ENCODE data around the gene ARHGAP26. TPM values are rescaled to one million over a fixed set of nuclear protein-coding genes. Genes with fewer than 3 reads are reported as not detected.

ARHGAP26 gene
- total and polyA plus RNA-seq, 2 of the 4 experiments (the other 2 are of a cell fraction): 0.54 to 0.56 TPM

DNA sequence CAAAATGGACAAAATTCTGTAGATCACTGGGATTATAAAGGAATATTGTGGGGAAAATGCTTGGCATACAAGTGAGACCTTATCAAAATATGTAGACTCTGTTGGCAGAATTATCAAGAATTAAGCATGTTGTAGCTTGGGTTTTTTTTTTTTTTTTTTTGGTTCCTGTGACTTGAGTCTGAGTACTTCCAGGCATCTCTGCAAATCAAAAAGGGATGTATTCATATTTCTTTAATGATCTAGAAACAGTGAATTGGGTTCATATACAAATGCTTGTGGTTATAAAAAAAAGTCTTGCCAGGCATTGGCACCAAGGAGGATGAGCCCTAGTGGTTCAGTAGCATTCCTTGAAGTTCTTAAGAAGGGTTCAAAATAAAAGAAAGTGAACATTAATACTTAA is 292.2 kb downstream of the ARHGAP26 start:
- no peaks in the 10 kb centered on the region for H3K9me3 ChIP-seq (ENCODE audit: control insufficient read depth, insufficient read depth, low read length)
- no peaks in the 10 kb centered on the region for H3K36me3 ChIP-seq (ENCODE audit: control insufficient read depth, insufficient read depth, low read length)
- peak overlapping the region; percentile 93; the same call in 2 of the 3 replicates for H2BK15ac ChIP-seq (ENCODE audit: low read depth, low read length)
- peaks cover 36% of the 10 kb centered on the region for H3K9me1 ChIP-seq (ENCODE audit: insufficient read depth, low read length)
- H3K4me3 ChIP-seq (ENCODE audit: insufficient read depth, low read depth, low read length): no peak overlapping the region
- peak overlapping the region; percentile 88 for H2BK120ac ChIP-seq (ENCODE audit: low read depth, low read length)
- peak overlapping the region; percentile 76; the same call in 1 of the 2 replicates for H2BK20ac ChIP-seq (ENCODE audit: low read depth, low read length)
- no peak overlapping the region for H3K18ac ChIP-seq (ENCODE audit: low read depth, low read length)
- H3K27me3 ChIP-seq (ENCODE audit: control insufficient read depth, insufficient read depth, low read length): no peaks in the 10 kb centered on the region
- no peak overlapping the region for H3K23ac ChIP-seq (ENCODE audit: low read depth, low read length)
- ChIA-PET CTCF (interaction anchor here (0.6 to 0.8 kb wide), 2 partner anchors 217 to 492 kb away, joined by 3 to 5 read pairs; no protein-coding TSS in a partner anchor), POLR2A (ENCODE audit: unreplicated experiment) (no interaction called here)
- no peak overlapping the region for H2AK9ac ChIP-seq (replicated peaks; ENCODE audit: low read depth, low read length, poor library complexity)
- peak overlapping the region; percentile 85; the same call in 1 of the 2 replicates for H3K4ac ChIP-seq (ENCODE audit: low read depth, low read length)
- no TSS peak for BruUV-seq (replicated peaks)
- H3K4me2 ChIP-seq (ENCODE audit: low read depth, low read length): no peak overlapping the region
- H3K79me1 ChIP-seq (ENCODE audit: low read depth in 1 of 2, low read length in 2 of 2): peaks cover 0 to 14% of the 10 kb centered on the region in 2 experiments; a peak in 2 of 4 replicates
- H2AK5ac ChIP-seq (ENCODE audit: low read depth, low read length): peak overlapping the region; percentile 46; the same call in 1 of the 2 replicates
- H4K20me1 ChIP-seq (ENCODE audit: insufficient read depth, low read length): no peaks in the 10 kb centered on the region
- dilution Hi-C loops (cut with HindIII; ENCODE audit: low sequenced_read_pairs, unreplicated experiment) (no loop called here), intact Hi-C loops (cut with micrococcal nuclease) (loop anchor here (5.0 kb wide), 1 partner anchor 35 kb away; no protein-coding TSS in a partner anchor), in situ Hi-C loops (cut with MboI; ENCODE audit: low sequenced_read_pairs) (no loop called here)
- H3K56ac ChIP-seq (ENCODE audit: extremely low read depth, insufficient read depth, low read length): peak overlapping the region; percentile 81; the same call in 1 of the 2 replicates
- no peak overlapping the region for H2AFZ ChIP-seq (replicated peaks; ENCODE audit: low read length, poor library complexity)
- peaks cover 43% of the 10 kb centered on the region for H3K4me1 ChIP-seq (ENCODE audit: control insufficient read depth, insufficient read depth, low read length)
- peak overlapping the region; percentile 96; the same call in 1 of the 2 replicates for H4K5ac ChIP-seq (ENCODE audit: low read depth, low read length)
- H4K91ac ChIP-seq (ENCODE audit: insufficient read depth, low read depth, low read length): peak overlapping the region; percentile 91; the same call in 1 of the 2 replicates
- no peak overlapping the region; the same call in 1 of the 2 replicates for H3K27ac ChIP-seq (ENCODE audit: insufficient read depth, low read length)
- DNase-seq (no peak), ATAC-seq (ENCODE audit: low read depth) (no peak)
- peak overlapping the region; percentile 58; the same call in 1 of the 2 replicates for H3K14ac ChIP-seq (replicated peaks; ENCODE audit: low read depth, low read length)
- no peak for TF ChIP-seq MAFK (IDR thresholded peaks at IDR 0.05; ENCODE audit: low read depth, low read length)
- TF ChIP-seq, protein P1, sequence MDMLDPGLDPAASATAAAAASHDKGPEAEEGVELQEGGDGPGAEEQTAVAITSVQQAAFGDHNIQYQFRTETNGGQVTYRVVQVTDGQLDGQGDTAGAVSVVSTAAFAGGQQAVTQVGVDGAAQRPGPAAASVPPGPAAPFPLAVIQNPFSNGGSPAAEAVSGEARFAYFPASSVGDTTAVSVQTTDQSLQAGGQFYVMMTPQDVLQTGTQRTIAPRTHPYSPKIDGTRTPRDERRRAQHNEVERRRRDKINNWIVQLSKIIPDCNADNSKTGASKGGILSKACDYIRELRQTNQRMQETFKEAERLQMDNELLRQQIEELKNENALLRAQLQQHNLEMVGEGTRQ (IDR thresholded peaks at IDR 0.05; ENCODE audit: low read depth, low read length): no peak
- TF ChIP-seq FOS (IDR thresholded peaks at IDR 0.05; ENCODE audit: low read depth, low read length): no peak
- TF ChIP-seq RAD21 (IDR thresholded peaks at IDR 0.05; ENCODE audit: low read length): no peak
- TF ChIP-seq, protein P2, sequence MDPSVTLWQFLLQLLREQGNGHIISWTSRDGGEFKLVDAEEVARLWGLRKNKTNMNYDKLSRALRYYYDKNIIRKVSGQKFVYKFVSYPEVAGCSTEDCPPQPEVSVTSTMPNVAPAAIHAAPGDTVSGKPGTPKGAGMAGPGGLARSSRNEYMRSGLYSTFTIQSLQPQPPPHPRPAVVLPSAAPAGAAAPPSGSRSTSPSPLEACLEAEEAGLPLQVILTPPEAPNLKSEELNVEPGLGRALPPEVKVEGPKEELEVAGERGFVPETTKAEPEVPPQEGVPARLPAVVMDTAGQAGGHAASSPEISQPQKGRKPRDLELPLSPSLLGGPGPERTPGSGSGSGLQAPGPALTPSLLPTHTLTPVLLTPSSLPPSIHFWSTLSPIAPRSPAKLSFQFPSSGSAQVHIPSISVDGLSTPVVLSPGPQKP (IDR thresholded peaks at IDR 0.05; ENCODE audit: borderline replicate concordance, low read depth, low read length): no peak
- no peak for TF ChIP-seq RFX5 (IDR thresholded peaks at IDR 0.05; ENCODE audit: low read depth, low read length)
- no peak for TF ChIP-seq NFE2L2 (IDR thresholded peaks at IDR 0.05; ENCODE audit: low read depth, low read length)
- TF ChIP-seq SMC3 (IDR thresholded peaks at IDR 0.05; ENCODE audit: low read depth, low read length): no peak
- no peak for TF ChIP-seq MXI1 (IDR thresholded peaks at IDR 0.05; ENCODE audit: borderline replicate concordance, low read depth, low read length)
- no peak for TF ChIP-seq POLR2A (IDR thresholded peaks at IDR 0.05; ENCODE audit: low read depth, low read length)
- no peak for TF ChIP-seq CHD1 (IDR thresholded peaks at IDR 0.05; ENCODE audit: low read depth, low read length)
- no peak for TF ChIP-seq BHLHE40 (IDR thresholded peaks at IDR 0.05; ENCODE audit: low read depth, low read length)
- no peak for TF ChIP-seq CEBPB (IDR thresholded peaks at IDR 0.05; ENCODE audit: low read depth, low read length)
- no peak for TF ChIP-seq MAZ (IDR thresholded peaks at IDR 0.05; ENCODE audit: borderline replicate concordance, low read depth, low read length)
- TF ChIP-seq RCOR1 (IDR thresholded peaks at IDR 0.05; ENCODE audit: insufficient replicate concordance, low read length): no peak
- TF ChIP-seq, protein P3, sequence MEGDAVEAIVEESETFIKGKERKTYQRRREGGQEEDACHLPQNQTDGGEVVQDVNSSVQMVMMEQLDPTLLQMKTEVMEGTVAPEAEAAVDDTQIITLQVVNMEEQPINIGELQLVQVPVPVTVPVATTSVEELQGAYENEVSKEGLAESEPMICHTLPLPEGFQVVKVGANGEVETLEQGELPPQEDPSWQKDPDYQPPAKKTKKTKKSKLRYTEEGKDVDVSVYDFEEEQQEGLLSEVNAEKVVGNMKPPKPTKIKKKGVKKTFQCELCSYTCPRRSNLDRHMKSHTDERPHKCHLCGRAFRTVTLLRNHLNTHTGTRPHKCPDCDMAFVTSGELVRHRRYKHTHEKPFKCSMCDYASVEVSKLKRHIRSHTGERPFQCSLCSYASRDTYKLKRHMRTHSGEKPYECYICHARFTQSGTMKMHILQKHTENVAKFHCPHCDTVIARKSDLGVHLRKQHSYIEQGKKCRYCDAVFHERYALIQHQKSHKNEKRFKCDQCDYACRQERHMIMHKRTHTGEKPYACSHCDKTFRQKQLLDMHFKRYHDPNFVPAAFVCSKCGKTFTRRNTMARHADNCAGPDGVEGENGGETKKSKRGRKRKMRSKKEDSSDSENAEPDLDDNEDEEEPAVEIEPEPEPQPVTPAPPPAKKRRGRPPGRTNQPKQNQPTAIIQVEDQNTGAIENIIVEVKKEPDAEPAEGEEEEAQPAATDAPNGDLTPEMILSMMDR (conservative IDR thresholded peaks at IDR 0.05; ENCODE audit: low read depth, low read length): no peak
- H4K8ac ChIP-seq (ENCODE audit: low read depth in 2 of 2, low read length in 2 of 2): peak overlapping the region in 1 of 2 experiments; percentile 83; a peak in 3 of 4 replicates
- no peak overlapping the region for H3K9ac ChIP-seq (ENCODE audit: low read depth, low read length)
- peak overlapping the region; percentile 92 for H2BK5ac ChIP-seq (ENCODE audit: low read depth, low read length, poor library complexity, severe bottlenecking)
